NB4 (cell line): ENCODE results near the gene ZDHHC18.

ENCODE experiments used
- DNase-seq: peaks from one replicate; pipeline ENCODE4 v3.0.0; 2010; ENCODE audit warnings: low read depth
- H3K4me3 ChIP-seq: one replicate; pipeline ENCODE4 v1.5.1; 2011; ENCODE audit warnings: mild to moderate bottlenecking, low read depth, low read length, moderate library complexity
- MYC ChIP-seq: IDR thresholded peaks from 2 replicates; pipeline ENCODE4 v1.6.1; 2011; ENCODE audit warnings: low read depth, low read length
- POLR2A ChIP-seq: IDR thresholded peaks from 2 replicates; pipeline ENCODE4 v1.6.1; 2011; ENCODE audit warnings: mild to moderate bottlenecking; ENCODE audit not compliant: insufficient read length; ENCODE audit errors: extremely low read depth
- TF ChIP-seq, protein P1 (sequence below): IDR thresholded peaks from one replicate; pipeline ENCODE4 v1.5.1; 2012; ENCODE audit warnings: low read depth, low read length
- TF ChIP-seq, protein P2 (sequence below): IDR thresholded peaks from 2 replicates; pipeline ENCODE4 v1.6.1; 2011; ENCODE audit warnings: low read depth, low read length

Gene ZDHHC18

DNA sequence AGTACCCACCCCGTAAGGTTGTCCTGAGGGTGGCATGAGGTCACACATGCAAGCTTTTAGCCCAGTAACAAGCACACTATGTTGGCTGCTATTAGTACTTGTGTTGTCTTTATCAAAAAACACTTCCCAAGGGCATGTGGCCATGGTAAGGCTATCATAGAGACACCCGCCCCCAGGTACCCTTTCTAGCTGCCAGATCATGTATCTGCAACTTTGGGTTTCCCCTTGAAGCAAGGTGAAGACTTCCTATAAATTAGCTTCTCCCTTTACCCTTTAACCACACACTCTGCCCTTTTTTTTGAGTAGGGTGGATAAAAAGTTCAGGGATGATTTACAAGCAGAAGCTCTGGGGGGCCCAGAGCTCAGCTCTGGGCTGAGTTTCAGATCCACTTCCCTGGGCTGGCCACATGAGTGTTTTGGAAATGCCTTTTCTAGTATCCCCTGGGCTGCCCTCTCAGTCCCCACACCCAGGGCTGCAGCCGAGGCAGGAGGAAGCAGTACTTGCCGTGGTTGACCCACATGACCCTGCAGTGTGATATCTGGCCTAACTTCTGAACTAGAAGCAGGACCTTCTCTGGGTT is 2.0 kb downstream of the ZDHHC18 start:
- H3K4me3 ChIP-seq = peak overlapping the region; percentile 7
- peak; percentile 48 for DNase-seq

DNA sequence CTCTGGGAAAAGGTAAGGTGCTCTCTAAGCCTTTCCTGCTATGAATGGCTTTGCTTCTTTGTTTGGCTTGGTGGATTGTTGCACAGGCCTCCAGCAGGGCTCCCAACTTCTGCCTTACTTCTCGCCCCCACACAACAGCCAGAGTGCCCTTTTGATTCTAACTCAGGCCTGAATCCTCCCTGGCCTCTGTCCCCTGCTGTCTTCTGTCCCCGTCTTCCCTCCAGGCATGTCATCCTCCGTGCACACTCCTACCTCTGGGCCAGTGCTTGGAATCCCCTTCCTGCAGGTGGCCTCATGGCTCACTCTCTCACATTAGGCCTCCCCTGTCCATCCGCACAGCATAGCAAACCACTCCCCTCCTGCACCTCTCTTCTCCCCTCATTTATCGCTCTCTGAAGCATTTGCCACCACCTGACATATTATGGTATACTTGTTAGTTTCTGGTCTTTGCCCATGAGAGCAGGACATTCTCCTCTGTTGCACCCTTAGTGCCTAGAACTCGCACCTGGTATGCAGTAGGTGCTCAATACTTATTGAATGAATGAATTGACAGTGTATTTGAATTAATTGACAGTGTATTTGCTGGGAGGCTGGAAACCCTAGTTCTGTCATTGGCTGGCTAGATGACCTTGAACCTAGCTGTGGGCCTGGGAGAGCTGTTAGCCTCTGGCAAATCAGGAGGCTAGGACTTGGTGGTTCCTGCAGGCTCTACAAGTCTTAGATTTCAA is 2.9 kb downstream of the ZDHHC18 start:
- TF ChIP-seq POLR2A (no peak), MYC (no peak)
- TF ChIP-seq, protein P1, sequence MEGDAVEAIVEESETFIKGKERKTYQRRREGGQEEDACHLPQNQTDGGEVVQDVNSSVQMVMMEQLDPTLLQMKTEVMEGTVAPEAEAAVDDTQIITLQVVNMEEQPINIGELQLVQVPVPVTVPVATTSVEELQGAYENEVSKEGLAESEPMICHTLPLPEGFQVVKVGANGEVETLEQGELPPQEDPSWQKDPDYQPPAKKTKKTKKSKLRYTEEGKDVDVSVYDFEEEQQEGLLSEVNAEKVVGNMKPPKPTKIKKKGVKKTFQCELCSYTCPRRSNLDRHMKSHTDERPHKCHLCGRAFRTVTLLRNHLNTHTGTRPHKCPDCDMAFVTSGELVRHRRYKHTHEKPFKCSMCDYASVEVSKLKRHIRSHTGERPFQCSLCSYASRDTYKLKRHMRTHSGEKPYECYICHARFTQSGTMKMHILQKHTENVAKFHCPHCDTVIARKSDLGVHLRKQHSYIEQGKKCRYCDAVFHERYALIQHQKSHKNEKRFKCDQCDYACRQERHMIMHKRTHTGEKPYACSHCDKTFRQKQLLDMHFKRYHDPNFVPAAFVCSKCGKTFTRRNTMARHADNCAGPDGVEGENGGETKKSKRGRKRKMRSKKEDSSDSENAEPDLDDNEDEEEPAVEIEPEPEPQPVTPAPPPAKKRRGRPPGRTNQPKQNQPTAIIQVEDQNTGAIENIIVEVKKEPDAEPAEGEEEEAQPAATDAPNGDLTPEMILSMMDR = no peak
- TF ChIP-seq, protein P2, sequence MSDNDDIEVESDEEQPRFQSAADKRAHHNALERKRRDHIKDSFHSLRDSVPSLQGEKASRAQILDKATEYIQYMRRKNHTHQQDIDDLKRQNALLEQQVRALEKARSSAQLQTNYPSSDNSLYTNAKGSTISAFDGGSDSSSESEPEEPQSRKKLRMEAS = no peak
- no peak overlapping the region for H3K4me3 ChIP-seq

More for the DNA sequence above, 2.0 kb downstream of the ZDHHC18 start:
- TF ChIP-seq, protein P2 = peak; percentile 6; the same call in 1 of the 2 replicates
- TF ChIP-seq, protein P1 = no peak

DNA sequence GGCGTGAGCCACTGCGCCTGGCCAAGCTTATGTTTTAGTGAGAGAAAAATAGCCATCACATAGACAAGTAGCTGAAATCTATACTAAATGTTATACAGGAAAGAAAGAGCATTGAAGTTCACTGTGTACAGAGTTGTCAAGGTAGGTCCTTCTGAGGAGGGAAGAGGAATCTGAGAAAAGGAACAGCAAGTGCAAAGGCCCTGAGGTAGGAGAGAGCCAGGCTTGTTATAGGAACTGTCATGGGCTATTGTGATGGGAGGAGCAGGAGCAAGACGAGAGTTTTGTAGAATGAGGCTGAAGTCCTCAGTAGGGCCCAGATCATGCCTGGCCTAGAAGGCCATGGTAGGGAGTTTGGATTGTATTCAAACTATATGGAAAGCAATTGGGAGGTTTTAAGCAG is 4.6 kb downstream of the ZDHHC18 start:
- DNase-seq = no peak
- H3K4me3 ChIP-seq = no peak overlapping the region
- TF ChIP-seq, protein P1 = no peak
- TF ChIP-seq, protein P2 = no peak
- TF ChIP-seq POLR2A = no peak
- TF ChIP-seq MYC = no peak

More for the DNA sequence above, 2.9 kb downstream of the ZDHHC18 start:
- DNase-seq = no peak

DNA sequence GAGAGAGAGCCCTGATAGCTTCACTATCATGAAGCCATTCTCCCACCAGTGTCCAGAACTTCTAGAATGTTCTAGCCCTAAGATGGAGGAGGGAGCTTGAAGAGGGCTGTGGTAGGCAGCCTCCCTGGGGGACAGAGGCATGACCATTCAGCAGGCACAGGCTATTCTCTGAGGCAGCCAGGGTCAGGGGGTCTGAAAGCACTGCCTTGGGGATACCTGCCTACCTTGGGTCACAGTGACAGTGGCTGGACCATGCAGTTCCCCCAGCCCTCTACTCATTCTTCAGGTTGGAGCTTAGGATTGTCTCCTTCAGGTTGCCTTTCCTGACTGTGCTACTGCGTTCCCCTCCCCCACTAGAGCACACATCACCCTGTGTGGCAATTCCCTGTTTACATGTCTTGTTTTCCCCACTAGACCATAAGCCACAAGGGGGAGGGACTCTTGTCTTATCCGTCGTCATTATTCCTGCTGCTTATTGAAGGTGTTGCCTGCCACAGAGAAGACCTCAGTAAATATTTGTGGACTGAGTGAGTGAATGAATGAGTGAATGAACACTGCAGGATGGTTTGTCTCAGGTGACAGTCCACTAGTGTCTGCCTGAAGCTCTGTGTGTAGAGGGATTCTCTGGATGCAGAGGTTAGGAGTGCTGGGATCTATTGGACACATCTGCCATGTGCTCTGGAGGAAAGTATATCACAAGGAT is 5.2 kb downstream of the ZDHHC18 start:
- no peak overlapping the region for H3K4me3 ChIP-seq
- no peak for DNase-seq
- TF ChIP-seq, protein P1 = no peak
- TF ChIP-seq POLR2A = no peak
- TF ChIP-seq, protein P2 = no peak
- TF ChIP-seq MYC = no peak

DNA sequence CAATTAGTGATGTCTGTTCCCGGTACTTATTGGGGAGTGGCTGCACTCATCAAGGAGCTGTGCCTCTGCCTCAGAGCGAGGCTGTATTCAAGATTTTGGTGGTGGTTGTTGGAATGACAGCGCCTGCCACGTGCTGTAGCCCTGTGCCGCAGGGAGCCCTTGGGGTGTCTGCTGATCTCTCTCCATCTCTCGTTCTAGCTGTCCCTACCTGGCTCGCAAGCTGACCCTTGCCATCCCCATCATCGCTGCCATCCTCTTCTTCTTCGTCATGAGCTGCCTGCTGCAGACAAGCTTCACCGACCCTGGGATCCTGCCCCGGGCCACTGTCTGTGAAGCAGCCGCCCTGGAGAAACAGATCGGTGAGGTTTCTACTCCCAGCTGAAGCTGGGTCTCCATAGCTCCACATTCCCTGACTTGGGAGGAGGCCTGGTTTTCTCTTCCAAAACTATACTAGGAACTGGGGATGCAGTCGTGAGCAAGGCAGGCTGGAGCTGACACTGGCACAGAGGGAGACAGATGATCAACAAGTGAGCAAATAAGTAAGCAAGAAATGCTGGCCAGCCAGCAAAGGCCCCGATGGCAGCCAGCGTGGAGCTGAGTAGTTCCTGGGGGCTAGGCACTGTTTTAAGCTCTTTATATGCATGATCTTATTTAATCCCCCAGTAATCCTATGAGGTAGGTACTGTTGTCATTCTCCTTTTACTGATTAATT is 5.9 kb downstream of the ZDHHC18 start:
- TF ChIP-seq MYC (no peak), POLR2A (no peak)
- TF ChIP-seq, protein P1 = no peak
- TF ChIP-seq, protein P2 = no peak
- DNase-seq = no peak

More for the DNA sequence above, 5.9 kb downstream of the ZDHHC18 start:
- no peak overlapping the region for H3K4me3 ChIP-seq
